Measurements from ENCODE around the gene IGFBPL1.
"Not testable (repeated sequence)": the region's sequence is repeated elsewhere in the genome, so short reads cannot be mapped to it uniquely, and the experiment has no call there.

The IGFBPL1 gene

DNA sequence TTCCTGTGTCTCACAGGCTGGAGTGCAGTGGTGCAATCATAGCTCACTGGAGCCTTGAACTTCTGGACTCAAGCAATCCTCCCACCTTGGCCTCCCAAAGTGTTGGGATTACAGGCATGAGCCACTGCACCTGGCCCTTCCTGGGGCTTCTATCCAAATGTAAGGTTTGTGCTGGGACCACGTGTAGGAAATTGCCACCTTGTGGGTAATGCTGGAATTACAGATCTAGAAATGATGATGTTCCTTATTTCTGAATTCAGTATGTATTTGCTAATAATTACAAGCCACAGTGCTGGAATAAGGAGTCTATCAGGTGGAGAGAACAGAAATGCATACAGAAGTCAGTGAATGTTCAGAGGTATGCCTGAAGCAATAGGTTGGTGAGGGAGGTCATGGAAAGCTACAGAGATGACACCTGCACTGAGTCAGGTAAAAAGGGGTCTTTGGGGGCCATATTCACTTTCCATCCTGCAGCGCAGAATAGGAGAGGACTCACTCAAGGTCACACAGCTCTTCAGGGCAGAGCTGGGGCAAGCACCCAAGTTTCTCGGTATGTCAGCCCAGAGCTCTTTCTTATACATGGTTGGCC is 8.8 kb upstream of the IGFBPL1 start:
- DNase-seq (ENCODE audit: low read depth) = peak; percentile 24

DNA sequence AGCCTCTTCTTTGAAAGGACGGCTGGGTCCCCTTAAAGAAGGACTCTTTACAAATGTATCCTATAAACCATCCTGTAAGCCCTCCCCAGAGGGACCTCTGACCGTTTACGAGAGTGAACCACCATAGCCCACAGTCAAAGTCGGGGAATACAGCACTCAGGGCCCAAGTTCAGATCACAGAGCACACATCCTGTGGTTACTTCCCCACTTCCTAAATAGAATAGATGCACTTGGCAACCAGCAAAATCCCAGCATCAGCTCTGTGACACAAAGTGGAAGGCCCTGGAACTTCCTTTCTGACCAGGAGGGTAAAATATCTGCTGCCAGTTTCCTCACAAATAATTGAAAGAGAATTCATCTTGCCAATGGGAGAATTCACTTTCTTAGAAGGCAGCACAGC is 6.9 kb upstream of the IGFBPL1 start:
- DNase-seq (ENCODE audit: low read depth) = no peak

DNA sequence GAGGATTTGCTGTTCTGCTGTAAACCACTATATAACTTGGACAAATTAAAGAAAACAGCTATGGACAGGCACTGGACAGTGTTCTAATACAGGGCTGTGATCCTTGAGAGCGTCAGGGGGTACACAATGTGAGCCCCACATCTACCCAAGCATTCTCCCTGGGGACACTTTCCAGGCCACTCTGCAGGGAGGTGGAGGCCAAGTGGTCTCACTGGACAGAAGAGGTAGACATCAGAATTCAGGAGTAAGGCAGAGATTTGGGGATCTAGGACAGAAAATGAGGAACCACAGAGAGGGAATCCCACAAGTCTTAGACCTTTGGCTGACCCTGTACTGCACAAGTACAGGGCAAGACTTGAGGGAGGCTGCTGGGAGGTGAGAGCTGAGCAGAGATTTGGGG is 3.8 kb upstream of the IGFBPL1 start:
- no peak for DNase-seq (ENCODE audit: low read depth)

DNA sequence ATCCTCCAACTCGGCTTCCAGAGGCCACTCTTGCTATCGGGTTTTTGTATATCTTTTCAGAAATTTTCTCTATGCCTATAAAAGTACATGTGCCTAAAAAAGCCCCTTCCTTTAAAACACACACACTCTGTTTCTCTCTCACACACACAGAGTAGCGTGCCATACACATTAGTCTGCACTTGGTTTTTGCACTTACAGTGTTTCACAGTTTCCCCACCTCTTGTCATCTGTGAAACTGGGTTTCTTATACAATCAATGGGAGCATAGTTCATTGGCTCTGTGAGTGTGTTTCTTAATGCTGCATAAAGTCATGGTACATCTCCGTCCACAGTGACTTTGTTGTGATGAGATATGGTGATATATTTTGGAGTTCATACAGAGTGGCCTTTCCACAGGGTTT is 664 bp upstream of the IGFBPL1 start:
- DNase-seq (ENCODE audit: low read depth) = no peak

DNA sequence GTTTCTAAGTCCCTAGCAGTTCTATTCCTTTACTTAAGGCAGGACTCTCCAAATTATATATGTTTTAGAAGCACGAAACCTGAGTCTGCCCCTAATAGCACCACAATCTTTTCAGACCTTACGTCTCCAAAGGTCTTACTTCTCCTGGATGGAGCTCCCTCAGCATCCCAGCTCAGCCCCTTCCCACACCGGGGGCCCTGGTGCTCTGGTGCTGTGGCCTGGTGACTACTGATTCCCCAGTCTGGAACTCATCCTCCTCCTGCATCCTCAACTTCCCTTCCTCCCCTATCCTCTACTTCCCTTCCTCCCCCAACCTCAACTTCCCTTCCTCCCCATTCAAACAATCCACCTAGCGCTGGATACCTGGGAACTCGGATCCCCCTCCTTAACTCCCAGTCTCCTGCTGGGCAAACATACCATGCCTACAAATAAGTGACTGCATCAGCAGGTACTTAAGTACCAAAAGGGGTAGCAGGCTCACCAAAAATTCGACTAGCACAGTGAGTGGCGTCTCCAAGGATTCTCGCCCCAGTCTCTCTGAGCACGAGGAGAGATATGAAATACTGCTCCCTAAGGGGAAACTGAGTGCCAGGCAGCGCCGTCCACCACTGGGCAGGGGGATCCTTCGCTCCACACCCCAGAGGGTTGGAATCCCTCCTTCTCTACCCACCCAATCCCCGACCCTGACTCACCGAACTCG is 831 bp downstream of the IGFBPL1 start:
- no peak for DNase-seq (ENCODE audit: low read depth)

DNA sequence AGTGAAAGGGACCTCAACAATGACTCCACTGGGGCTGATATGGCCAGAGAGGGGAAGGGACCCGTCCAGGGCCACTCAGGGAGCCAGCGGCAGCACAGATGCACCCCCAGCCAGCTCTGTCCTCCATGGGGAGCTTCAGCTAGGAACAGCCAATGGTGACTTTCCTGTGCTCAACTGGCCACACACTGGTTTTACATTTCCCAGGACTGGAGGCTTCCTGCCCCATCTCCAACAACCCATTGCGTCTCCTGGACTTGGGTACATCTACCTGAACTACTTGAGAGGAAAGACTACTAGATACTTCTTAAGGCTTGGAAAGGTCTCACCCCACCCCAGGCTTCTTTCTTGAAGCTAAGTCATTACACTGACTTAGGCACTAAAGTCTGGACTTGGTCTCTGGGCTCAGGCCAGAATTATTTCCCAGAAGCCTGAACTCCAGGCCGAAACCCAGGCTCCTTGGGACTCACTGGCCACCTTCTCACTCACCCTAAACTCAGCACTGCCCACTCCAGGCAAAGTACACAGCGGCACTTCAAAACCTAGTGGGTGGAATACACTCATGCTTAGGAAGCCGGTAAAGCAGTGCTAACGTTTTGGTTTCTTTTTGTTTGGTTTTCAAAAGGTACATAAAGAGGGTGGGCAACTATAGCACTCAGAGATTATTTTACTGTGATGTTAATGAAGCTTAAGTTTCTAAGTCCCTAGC is 1.5 kb downstream of the IGFBPL1 start:
- DNase-seq (ENCODE audit: low read depth) = no peak

DNA sequence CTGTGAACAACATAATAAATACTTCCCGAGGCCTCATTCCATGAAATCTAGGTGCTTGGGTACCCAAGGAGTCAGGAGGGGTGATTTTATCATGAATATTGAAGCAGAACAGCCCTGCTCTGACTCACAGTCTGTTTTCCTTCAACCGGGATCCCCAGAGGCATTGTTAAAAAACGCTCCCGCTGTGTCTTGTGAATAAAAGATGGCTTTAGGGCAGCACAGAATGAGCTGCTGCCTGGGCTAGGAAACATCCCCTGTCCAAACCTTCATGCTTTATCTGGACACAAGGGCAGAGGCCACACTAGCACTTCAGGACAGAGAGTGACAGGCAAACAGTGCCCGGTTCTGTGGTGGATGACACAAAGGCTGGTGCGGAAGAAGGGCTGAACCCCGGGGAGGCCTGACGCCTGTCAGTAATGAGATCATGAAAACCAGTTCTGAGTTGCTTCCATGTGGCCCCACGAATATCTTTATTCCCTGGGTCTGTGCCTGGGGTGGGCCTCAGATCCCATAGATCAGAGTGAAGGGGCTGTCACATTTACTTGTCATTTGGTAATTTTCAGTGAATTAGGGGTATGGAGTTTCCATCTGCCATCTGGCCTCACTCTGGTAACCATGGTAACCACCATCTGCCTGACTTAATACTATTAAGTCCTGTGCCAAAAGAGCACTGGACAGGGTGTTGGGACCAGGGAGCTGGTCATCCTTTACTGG is 2.6 kb downstream of the IGFBPL1 start:
- no peak for DNase-seq (ENCODE audit: low read depth)

DNA sequence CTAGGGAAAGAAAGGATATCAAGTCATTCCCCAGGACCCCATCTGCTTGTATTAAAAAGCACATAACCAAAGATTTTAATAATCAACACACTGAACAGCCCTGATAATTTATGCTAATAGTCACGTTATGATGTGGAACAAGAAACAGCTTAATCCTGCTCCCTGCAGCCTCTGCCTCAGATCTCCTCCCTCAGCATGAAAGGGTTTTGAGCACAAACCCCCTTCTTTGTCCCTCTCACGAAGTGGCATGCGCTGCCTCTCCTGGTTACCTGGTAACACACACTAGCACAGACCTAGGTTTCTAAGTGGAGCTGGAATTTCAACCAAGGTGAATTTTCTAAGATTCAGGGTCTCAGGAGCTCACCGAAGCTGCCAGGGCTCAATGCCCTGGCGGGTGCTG is 5.1 kb downstream of the IGFBPL1 start:
- no peak for DNase-seq (ENCODE audit: low read depth)

DNA sequence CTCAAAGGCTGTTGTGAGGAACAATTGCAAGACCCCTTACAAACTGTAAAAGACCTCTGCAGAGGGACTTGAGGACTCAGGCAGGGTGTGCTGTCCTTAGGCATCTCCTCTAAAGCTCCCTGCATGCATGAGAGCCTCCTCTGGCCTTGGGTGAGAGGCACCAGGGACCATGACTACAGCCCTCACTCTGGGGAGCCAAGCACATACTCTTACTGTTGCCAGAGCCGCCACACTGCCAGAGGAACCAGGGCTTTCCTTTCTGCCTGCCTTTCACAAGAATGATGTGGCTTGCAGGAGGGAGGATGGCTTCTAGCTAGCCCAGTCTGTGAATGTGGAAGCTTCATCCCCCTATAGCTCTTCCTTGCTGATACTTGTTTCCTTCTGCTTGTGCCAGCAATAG is 5.9 kb downstream of the IGFBPL1 start:
- DNase-seq (ENCODE audit: low read depth) = no peak

DNA sequence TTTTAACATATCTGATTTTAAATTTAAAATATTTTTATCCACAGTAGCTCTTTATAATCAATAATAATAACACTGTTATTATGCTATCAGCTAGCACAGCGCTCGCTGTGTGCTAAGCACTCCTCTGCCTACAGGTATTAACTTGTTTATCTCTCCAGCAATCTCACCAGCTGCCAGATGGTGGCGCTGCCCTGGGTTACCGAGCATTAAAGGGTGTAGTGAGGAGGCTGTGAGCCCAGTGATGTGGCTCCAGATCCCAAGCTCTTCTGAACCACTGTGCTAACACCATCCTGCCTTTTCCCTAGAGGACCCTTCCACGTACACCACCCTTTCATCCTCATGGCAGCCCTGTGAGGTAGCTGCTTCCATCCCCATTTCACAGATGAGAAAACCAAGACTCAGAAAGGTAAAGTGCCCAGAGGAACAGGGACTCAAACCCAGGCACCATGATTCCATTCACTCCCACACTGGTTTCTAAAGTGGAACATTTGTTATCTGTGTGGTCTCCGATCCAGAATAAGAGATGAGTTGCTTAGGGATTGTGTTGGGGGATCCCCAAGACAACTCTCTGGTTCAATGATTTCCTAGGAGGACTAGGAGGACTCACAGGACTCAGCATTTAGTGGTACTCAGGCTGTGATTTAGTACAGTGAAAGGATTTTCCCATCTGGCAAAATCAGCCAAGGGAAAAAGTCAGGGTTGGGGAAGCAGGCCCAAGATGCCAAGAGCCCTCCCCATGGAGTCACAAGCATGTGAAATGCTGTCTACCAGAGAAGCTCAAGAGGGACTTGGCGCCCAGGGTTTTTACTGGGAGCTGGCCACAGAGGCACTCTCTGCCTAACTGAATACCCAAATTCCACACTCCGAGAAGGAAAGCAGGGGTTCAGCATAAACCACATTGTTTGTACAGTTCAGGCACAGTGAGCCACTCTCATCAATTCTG is 7.0 kb downstream of the IGFBPL1 start:
- DNase-seq (ENCODE audit: low read depth) = no peak

DNA sequence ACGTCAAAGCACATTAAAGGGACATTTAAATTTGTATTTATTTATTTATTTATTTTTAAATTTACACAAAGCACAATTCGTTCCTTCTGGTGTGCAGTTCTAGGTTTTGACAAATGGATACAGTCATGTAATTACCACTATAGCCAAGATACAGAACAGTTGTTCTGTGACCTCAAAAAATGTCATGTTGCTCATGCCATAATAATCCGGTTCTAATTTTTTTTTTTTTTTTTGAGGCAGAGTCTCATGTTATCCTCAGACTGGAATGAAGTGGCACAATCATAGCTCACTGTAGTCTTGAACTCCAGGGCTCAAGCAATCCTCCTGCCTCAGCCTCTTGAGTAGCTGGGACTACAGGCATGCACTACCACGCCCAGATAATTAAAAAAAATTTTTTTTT is 7.8 kb downstream of the IGFBPL1 start:
- no peak for DNase-seq (ENCODE audit: low read depth)

DNA sequence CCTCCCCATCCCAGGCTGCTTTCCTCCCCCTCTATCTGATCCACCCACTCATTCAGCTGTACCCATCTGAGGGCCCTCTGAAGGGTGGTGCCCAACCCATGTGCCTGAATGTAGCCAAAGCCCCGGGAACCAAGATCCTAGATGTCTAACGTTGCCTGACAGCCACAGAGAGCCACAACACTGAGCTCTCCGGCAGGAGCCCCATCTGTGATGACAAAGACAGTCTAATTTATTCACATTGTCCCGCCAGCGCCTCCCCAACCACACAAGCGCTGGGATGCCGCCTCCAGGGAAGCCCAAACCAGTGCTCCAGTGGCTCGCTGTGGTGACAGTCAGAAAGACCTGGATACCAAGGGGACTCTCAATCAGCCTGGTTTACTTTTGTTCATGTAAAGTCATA is 8.4 kb downstream of the IGFBPL1 start:
- no peak for DNase-seq (ENCODE audit: low read depth)

DNA sequence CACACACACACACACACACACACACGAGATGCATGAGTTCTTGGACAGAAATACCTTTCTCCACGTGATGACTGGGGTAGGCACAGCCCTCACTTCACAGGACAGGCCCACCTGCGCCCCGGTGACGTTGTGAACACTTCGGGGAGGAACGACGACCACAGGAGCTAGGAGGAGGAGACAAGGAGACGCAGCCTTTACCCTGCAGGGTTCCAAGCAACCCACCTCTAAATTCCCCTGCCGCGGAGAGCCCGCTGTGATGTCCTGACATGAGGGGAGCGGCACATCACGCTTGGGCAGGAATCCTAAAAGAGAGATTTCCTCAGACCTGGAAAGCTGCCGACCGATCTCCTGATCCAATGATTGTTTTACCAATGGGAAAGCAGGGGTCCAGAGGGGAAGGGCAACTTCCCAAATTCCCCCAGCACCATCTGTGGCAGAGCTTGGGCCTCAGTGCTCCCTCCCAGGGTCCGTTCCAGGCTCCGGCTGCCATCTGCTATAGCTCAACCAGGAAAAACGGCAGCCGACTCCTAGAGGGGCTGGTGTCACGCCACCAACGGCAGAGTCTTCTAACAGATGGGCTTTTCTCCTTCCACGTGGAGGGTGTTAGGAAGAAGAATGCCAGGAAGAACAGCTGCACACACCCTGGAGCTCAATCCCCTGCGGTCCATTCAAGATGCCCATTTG is 10.1 kb downstream of the IGFBPL1 start:
- no peak for DNase-seq (ENCODE audit: low read depth)

DNA sequence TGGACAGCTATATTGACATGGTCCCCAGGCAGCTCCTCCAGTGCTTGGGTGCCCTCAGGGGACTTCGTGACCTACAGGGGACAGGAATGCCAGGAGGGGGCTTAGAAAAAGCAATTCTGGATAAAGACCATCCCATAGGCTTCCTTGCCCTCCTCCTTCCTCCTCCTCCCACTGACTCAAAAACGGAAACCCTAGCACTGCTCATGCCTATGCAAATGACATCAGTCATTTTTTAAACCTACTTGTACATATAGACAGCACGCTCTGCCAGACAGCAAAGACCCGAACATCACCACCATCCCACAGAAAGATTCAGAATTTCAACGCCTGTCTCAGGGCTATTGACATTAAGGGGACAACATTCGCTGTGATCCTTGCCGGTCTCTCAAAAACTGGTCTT is 11.0 kb downstream of the IGFBPL1 start:
- no peak for DNase-seq (ENCODE audit: low read depth)

DNA sequence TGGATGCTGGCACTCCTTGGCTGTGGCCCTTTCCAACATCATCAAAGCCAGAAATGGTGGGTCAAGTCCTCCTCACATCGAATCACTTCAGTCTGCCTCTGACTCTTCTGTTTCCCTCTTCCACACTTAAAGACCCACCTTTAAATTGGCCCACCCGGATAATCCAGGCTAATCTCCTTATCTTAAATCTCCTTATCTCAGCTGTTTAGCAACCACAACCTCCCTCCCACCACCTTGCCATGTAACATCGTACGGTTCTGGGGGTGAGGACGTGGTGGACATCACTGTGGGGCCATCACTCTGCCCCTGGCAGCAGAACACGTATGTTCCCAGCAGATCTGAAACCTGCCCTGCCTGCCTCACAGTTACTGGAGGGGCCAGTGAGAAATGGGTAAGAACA is 11.5 kb downstream of the IGFBPL1 start:
- no peak for DNase-seq (ENCODE audit: low read depth)

DNA sequence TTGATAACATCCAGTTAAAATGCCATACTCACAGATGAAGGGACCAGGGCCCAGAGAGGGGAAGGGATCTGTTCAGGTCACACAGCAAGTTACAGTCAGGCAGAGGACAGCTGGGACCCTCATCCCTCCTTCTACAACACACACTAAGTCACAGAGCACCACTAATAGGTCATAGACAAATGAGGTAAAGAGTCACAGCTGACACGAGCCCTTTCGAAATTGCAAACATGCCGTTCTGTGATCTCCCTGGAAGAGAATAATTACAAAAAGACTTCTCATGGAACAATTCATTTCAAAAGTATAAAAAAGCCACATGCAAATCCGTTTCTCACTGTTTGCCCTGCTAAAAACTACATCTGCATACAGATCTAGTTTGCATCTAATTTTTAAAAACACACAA is 15.5 kb downstream of the IGFBPL1 start:
- DNase-seq (ENCODE audit: low read depth) = no peak

DNA sequence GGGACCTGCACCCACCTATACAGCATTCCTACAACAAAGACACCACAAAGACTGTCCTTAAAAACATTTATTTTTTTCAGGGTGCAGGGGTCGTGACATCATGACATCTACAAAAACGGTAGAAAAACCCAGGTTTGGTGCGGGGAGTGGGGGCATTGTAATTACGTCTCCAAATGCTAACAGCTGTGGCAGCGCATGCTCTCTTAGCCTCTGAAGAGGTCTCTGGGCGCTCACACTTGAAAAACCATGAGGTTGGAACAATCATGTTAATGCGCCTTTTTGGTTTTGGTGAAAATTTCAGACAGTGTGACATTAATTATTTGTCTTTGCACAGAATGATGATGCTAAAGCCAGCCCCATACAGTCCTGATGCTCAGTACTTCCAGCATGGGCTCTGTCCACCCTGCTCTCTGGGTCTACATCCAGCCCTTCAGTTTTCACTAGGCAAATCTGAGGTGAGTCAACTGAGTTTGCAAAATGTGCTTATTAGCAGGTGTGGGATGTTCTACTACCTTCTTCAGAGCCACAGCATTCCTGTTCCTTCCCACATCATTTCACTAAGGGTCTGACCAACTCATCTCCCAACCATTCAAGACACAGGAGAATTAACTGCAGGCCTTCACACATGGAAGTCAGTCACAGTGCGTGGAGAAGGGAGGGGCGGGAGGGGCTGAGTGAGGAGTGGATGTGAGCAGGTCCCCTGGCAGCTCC is 17.6 kb downstream of the IGFBPL1 start:
- no peak for DNase-seq (ENCODE audit: low read depth)

DNA sequence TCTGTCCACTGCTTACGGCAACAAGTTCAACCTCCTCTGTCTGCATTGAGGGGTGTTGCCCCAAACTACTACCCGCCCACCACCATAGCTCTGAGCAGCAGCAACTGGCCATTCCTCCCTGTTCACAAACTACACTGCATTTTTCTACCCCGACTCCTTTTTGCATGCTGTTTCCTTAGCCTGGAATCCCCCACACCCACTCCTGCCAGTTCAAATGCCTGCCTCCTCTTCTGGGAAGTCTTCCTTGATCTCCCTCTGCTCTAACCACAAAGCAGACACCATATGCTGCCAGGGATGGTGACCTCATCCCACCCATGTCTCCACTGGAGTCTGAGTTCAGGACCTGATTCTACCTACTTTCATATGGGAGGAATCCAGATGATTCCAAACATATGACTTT is 18.5 kb downstream of the IGFBPL1 start:
- DNase-seq (ENCODE audit: low read depth) = no peak

DNA sequence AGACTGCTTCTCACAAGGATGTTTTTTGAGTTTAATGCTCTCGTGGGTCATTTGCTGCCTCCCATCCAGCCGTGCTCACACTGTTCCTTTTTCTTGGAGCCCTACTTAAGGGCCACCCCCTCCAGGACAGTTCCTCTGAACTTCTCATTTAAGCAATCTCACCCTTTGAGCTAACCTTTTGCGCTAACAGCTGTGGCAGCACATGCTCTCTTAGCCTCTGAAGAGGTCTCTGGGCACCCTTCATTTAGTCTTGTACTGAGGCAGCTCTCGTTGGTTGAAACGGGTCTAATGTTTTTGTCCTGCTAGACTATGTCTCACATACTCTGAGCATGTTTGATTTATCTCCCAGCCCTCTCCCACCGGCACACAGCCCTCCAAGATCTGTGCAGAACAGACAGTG is 19.9 kb downstream of the IGFBPL1 start:
- DNase-seq (ENCODE audit: low read depth) = no peak

DNA sequence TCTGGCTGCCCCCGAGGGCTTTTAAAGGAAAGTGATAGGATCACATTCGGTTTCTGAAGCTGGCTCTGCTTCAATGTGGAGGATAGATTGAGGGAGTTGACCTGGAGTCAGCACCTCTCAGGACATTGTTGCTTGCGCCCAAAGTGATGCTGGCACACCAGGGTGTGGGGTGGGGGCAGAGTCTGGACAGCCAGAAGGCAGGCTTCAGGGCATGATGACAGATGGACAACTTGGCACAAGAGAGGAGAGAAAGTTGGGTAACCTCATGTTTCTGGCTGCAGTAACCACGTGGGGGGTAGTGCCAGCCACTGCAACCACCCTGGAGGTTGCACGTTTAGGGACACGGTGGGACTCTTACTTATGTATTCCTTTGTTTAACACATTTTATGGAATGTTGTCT is 22.3 kb downstream of the IGFBPL1 start:
- DNase-seq (ENCODE audit: low read depth) = no peak

DNA sequence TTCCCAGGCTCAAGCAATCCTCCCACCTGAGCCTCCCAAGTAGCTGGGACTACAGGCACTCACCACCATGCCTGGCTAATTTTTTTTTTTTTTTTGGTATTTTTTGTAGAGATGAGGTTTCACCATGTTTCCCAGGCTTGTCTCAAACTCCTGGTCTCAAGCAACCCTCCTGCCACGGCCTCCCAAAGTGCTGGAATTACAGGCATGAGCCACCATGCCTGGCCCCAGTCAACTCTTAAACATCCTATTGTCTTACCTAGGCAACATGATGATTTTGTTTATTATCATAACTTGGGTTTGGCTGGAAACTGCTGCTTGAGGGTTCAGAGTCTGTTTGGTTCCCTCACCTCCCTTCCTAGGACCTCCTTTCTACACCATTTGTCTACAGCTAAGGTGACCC is 25.1 kb downstream of the IGFBPL1 start:
- DNase-seq (ENCODE audit: low read depth) = not testable (repeated sequence)
